Measurements from ENCODE around the gene GLRX3.
"Not testable (repeated sequence)": the region's sequence is repeated elsewhere in the genome, so short reads cannot be mapped to it uniquely, and the experiment has no call there.

The GLRX3 gene

GRCh38 chr10:130190055-130190736 lies 54.0 kb downstream of the GLRX3 start:
- DNase-seq: peak; percentile 85

GRCh38 chr10:130190737-130191115 lies 54.5 kb downstream of the GLRX3 start:
- no peak for DNase-seq

- DNase-seq: no peak
Measured at GRCh38 chr10:130191380-130191779, 55.2 kb downstream of the GLRX3 start.

GRCh38 chr10:130192276-130192848 lies 56.2 kb downstream of the GLRX3 start:
- no peak for DNase-seq

- no peak for DNase-seq
Measured at GRCh38 chr10:130193033-130193432, 56.8 kb downstream of the GLRX3 start.

- no peak for DNase-seq
Measured at GRCh38 chr10:130193493-130194193, 57.5 kb downstream of the GLRX3 start.

- DNase-seq: no peak
Measured at GRCh38 chr10:130194194-130194990, 58.2 kb downstream of the GLRX3 start.

GRCh38 chr10:130194991-130195645 lies 58.9 kb downstream of the GLRX3 start:
- DNase-seq: no peak

- no peak for DNase-seq
Measured at GRCh38 chr10:130195746-130196294, 59.6 kb downstream of the GLRX3 start.

GRCh38 chr10:130196511-130197487 lies 60.6 kb downstream of the GLRX3 start:
- no peak for DNase-seq

- DNase-seq: no peak
Measured at GRCh38 chr10:130198651-130199050, 62.5 kb downstream of the GLRX3 start.

- DNase-seq: no peak
Measured at GRCh38 chr10:130200179-130201042, 64.2 kb downstream of the GLRX3 start.

GRCh38 chr10:130201043-130201380 lies 64.8 kb downstream of the GLRX3 start:
- no peak for DNase-seq

- DNase-seq: not testable (repeated sequence)
Measured at GRCh38 chr10:130202150-130202549, 66.0 kb downstream of the GLRX3 start.

GRCh38 chr10:130202984-130203621 lies 66.9 kb downstream of the GLRX3 start:
- DNase-seq: no peak

- DNase-seq: no peak
Measured at GRCh38 chr10:130203626-130204025, 67.4 kb downstream of the GLRX3 start.

- DNase-seq: no peak
Measured at GRCh38 chr10:130206216-130206737, 70.1 kb downstream of the GLRX3 start.

GRCh38 chr10:130207205-130207604 lies 71.0 kb downstream of the GLRX3 start:
- no peak for DNase-seq

- DNase-seq: no peak
Measured at GRCh38 chr10:130208807-130209206, 72.6 kb downstream of the GLRX3 start.

GRCh38 chr10:130212746-130213145 lies 76.6 kb downstream of the GLRX3 start:
- no peak for DNase-seq
